Upper lobe of right lung (tissue), 1 donor: ENCODE measurements around the gene ZC3H12A. TPM values are rescaled to one million over a fixed set of nuclear protein-coding genes. Genes with fewer than 3 reads are reported as not detected.

Source experiments
- ATAC-seq: fragments of 200-7000 bp; cut with Tn5 transposase; one replicate; pipeline ENCODE4 v1.9.1; 2020; ENCODE audit warnings: mild to moderate bottlenecking, moderate library complexity
- DNase-seq: peaks from one replicate; pipeline ENCODE4 v3.0.0-alpha.2; 2020
- H3K27ac ChIP-seq: fragments of 200-600 bp; one replicate; pipeline ENCODE4 v1.8.0; 2022
- H3K27me3 ChIP-seq: fragments of 200-600 bp; one replicate; pipeline ENCODE4 v1.8.0; 2022; ENCODE audit warnings: mild to moderate bottlenecking
- H3K36me3 ChIP-seq: fragments of 200-600 bp; one replicate; pipeline ENCODE4 v1.8.0; 2022
- H3K4me1 ChIP-seq: fragments of 200-600 bp; one replicate; pipeline ENCODE4 v1.8.0; 2022
- H3K4me3 ChIP-seq: fragments of 200-600 bp; one replicate; pipeline ENCODE4 v1.8.0; 2022; ENCODE audit warnings: mild to moderate bottlenecking
- H3K9me3 ChIP-seq: fragments of 200-600 bp; one replicate; pipeline ENCODE4 v1.8.0; 2022
- CTCF ChIP-seq: fragments of 200-600 bp; IDR thresholded peaks from one replicate; pipeline ENCODE4 v1.8.0; 2022; ENCODE audit warnings: antibody characterized with exemption
- intact Hi-C: fragments of 100-400 bp; cut with DNase I; formaldehyde crosslinking; loops from one replicate; pipeline ENCODE4 v1.11.0; 2022
- total RNA-seq: library from RNA; stranded (reverse); fragmentation: NEBNext Ultra II Directional; extraction: Animal tissue kit (Norgen Biotek cat#: 25700); gene quantifications from one replicate; pipeline ENCODE4 v1.2.1, GENCODE V29; 2021
- donor health status: DM: no; HTN: yes; CAD: no; lungs with severe emphysema.

ZC3H12A gene
- total RNA-seq, 1 donor from 2014 or later = 22.9 TPM

- Histone ChIP-seq H3K4me3 (peak overlapping the region; percentile 86), H3K4me1 (peaks cover 66% of the 10 kb centered on the region), H3K27me3 (no peaks in the 10 kb centered on the region), H3K9me3 (no peaks in the 10 kb centered on the region), H3K27ac (peak overlapping the region; percentile 91), H3K36me3 (peaks cover 12% of the 10 kb centered on the region)
- no peak for DNase-seq
- TF ChIP-seq CTCF = no peak
- ATAC-seq = no peak
- intact Hi-C loops = no loop called here
These were observed 842 bp upstream of the ZC3H12A start for GRCh38 chr1:37473431-37474045.

DNA sequence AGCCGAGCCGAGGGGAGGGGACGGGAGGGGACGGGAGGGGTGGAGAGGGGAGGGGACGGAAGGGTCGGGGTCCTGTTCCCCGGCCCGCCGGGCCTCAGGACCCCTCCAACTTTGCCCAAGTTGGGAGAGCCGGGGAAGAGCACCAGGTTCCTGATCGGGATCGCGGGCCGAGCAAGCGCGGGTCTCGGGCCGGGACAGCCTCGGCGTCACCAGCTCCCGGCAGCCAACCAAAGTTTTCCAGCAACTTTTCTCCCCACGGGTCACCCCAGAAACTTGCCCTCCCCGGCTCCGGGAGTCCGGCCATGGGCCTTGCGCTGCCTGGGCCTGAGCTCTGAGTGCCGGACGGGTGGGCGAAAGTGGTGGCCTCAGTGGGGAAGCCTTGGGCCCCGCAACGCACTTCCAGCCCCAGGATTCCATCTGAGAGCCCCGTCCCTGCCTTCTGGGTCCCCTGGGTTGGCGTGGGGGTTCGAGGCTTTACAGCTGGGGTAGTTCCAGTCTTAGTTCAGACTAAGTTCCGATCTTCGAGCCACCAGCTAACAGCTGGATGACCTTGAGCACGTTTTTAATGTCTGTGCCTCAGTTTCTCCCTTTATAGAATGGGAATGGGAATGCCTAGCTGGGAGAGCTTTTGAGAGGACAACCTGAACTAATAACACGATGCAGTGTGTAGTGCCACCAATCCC is 458 bp downstream of the ZC3H12A start:
- Histone ChIP-seq H3K27ac (peak overlapping the region; percentile 91), H3K4me3 (peak overlapping the region; percentile 86), H3K27me3 (no peaks in the 10 kb centered on the region), H3K36me3 (peaks cover 12% of the 10 kb centered on the region), H3K9me3 (no peaks in the 10 kb centered on the region), H3K4me1 (peaks cover 79% of the 10 kb centered on the region)
- DNase-seq = peak; percentile 76
- ATAC-seq = no peak
- intact Hi-C loops = no loop called here
- TF ChIP-seq CTCF = no peak

DNA sequence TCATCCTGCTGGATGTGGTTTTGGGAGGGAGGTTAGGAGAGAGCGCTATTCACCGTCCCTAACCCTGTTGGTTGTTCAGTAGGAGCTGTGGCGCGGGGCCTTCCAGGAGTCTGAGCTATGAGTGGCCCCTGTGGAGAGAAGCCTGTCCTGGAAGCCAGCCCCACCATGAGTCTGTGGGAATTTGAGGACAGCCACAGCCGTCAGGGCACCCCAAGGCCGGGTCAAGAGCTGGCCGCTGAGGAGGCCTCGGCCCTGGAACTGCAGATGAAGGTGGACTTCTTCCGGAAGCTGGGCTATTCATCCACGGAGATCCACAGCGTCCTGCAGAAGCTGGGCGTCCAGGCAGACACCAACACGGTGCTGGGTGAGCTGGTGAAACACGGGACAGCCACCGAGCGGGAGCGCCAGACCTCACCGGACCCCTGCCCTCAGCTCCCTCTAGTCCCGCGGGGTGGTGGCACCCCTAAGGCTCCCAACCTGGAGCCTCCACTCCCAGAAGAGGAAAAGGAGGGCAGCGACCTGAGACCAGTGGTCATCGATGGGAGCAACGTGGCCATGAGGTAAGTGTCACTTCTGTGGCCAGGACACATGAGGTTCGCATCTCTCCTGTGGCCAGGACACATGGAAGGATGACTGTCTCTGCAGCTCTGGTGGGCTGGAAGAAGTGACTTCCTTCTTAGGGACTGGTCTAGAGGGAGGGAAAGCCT is 1.2 kb downstream of the ZC3H12A start:
- Histone ChIP-seq H3K4me3 (peak overlapping the region; percentile 86), H3K27me3 (no peaks in the 10 kb centered on the region), H3K4me1 (peaks cover 86% of the 10 kb centered on the region), H3K36me3 (peaks cover 16% of the 10 kb centered on the region), H3K9me3 (no peaks in the 10 kb centered on the region), H3K27ac (peak overlapping the region; percentile 91)
- intact Hi-C loops = no loop called here
- peak; percentile 66 for DNase-seq
- ATAC-seq = no peak
- no peak for TF ChIP-seq CTCF

DNA sequence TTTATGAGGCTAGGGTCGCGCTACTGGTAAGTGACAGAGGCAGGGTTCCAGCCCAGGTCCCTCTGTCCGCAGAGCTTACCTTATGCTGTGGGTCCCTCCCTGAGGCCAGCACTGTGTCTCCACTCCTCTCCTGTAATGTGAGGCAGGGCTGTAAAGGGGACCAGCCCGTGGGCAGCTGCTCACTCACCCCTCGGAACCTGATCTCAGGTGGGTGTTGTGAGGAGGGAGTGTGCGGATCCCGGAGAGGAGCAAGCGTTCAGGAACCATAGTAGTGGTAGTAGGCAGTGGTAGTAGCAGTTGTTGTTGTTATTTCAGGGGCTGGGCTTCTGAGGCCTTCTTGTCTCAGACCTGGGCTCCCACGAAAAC is 1.7 kb downstream of the ZC3H12A start:
- Histone ChIP-seq H3K4me3 (peak overlapping the region; percentile 86), H3K9me3 (no peaks in the 10 kb centered on the region), H3K27ac (peak overlapping the region; percentile 91), H3K4me1 (peaks cover 85% of the 10 kb centered on the region), H3K36me3 (peaks cover 22% of the 10 kb centered on the region), H3K27me3 (no peaks in the 10 kb centered on the region)
- DNase-seq (no peak), ATAC-seq (no peak)
- no peak for TF ChIP-seq CTCF
- intact Hi-C loops = no loop called here

GRCh38 chr1:37476460-37477197 is 2.2 kb downstream of the ZC3H12A start:
- no peak for TF ChIP-seq CTCF
- intact Hi-C loops = no loop called here
- Histone ChIP-seq H3K4me3 (peak overlapping the region; percentile 86), H3K27ac (peak overlapping the region; percentile 91), H3K4me1 (peaks cover 85% of the 10 kb centered on the region), H3K36me3 (peaks cover 27% of the 10 kb centered on the region), H3K9me3 (no peaks in the 10 kb centered on the region), H3K27me3 (no peaks in the 10 kb centered on the region)
- ATAC-seq (peak; percentile 0), DNase-seq (peak; percentile 77)
